Fibroblast of skin of right quadriceps (primary cell): ENCODE data around the gene PVALEF.

ENCODE experiments used
- DNase-seq: peaks from one replicate; pipeline ENCODE4 v3.0.0-alpha.2; 2013

Gene PVALEF

GRCh38 chr17:81184555-81184954 lies 19.2 kb downstream of the PVALEF start:
- no peak for DNase-seq

- no peak for DNase-seq
Observed at GRCh38 chr17:81186203-81186602, 20.9 kb downstream of the PVALEF start.

GRCh38 chr17:81187120-81187519 lies 21.8 kb downstream of the PVALEF start:
- DNase-seq: no peak

GRCh38 chr17:81187586-81188490 lies 22.5 kb downstream of the PVALEF start:
- DNase-seq: no peak

- DNase-seq: no peak
Observed at GRCh38 chr17:81188491-81188840, 23.2 kb downstream of the PVALEF start.

- no peak for DNase-seq
Observed at GRCh38 chr17:81189016-81189415, 23.7 kb downstream of the PVALEF start.

- no peak for DNase-seq
Observed at GRCh38 chr17:81189670-81190530, 24.6 kb downstream of the PVALEF start.

- DNase-seq: no peak
Observed at GRCh38 chr17:81190591-81190990, 25.3 kb downstream of the PVALEF start.

GRCh38 chr17:81191116-81191515 lies 25.8 kb downstream of the PVALEF start:
- no peak for DNase-seq

- DNase-seq: no peak
Observed at GRCh38 chr17:81191646-81192045, 26.3 kb downstream of the PVALEF start.

- no peak for DNase-seq
Observed at GRCh38 chr17:81192386-81193050, 27.2 kb downstream of the PVALEF start.

- no peak for DNase-seq
Observed at GRCh38 chr17:81193051-81193410, 27.7 kb downstream of the PVALEF start.

GRCh38 chr17:81193470-81194224 lies 28.3 kb downstream of the PVALEF start:
- DNase-seq: no peak

GRCh38 chr17:81194225-81194760 lies 29.0 kb downstream of the PVALEF start:
- DNase-seq: no peak

- DNase-seq: no peak
Observed at GRCh38 chr17:81194941-81195901, 29.9 kb downstream of the PVALEF start.

GRCh38 chr17:81195941-81196495 lies 30.7 kb downstream of the PVALEF start:
- no peak for DNase-seq

GRCh38 chr17:81196505-81197408 lies 31.4 kb downstream of the PVALEF start:
- DNase-seq: no peak

- no peak for DNase-seq
Observed at GRCh38 chr17:81197409-81197795, 32.1 kb downstream of the PVALEF start.

- no peak for DNase-seq
Observed at GRCh38 chr17:81197831-81198490, 32.7 kb downstream of the PVALEF start.
